Right lobe of liver (tissue), 4 donors: Measurements from ENCODE around the gene NTF4.

Source experiments
- CTCF ChIP-seq, 4 donors: fragments of 200-600 bp in 3 of 4; fragments of 450-650 bp in 1 of 4; IDR thresholded peaks; one replicate each; pipeline versions ENCODE4 v1.5.1 to v1.8.0; 2016 to 2022; ENCODE audit warnings: antibody characterized with exemption in 4 of 4, mild to moderate bottlenecking in 2 of 4
- POLR2A ChIP-seq: fragments of 450-650 bp; IDR thresholded peaks from one replicate; pipeline ENCODE4 v1.6.1; 2017; ENCODE audit warnings: antibody characterized with exemption, mild to moderate bottlenecking
- donor health status: DM: no; HTN: no; CAD: no.
- donor health status: DM: no; HTN: no; CAD: no.
- donor health status: DM: no; HTN: yes; CAD: no.

DNA sequence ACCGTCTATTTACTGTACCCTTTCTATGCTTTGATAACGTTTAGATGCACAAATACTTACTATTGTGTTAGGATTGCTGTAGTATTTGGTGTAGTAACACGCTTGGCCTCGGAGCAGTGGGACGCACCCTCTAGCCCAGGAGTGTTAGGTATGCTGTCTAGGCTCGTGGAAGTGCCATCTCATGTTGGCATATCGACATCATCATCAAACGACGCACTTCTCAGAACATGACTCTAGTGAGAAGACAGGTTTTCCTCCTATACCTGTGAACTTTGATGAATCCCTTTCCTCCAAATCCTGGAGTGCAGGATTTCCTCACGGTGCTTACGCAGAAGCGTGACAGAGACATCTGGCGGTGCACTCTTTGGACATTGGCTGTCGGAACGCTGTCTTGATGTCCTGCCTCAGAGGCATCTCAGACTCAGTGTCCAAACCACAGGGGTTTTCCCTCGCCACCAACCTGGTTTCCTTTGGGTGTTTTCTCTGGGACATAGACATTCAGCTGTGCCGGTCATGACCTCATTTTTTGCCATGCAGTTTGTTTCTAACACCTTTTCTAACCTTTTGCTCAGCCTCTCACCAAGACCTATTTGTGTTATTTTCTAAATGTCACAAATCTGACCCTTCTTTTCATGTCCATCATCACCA, 26.9 kb upstream of the NTF4 start:
- no peak for TF ChIP-seq POLR2A
- TF ChIP-seq CTCF (IDR thresholded peaks at IDR 0.05) = no peak
